Left lung (tissue), 10 donors: ENCODE data around the gene LAMA3. TPM values are rescaled to one million over a fixed set of nuclear protein-coding genes. Genes with fewer than 3 reads are reported as not detected.

Experiments used
- ATAC-seq: fragments of 200-7000 bp; cut with Tn5 transposase; one replicate; pipeline ENCODE4 v1.9.1; 2020; ENCODE audit warnings: moderate library complexity
- DNase-seq, 4 donors: peaks; one replicate each; pipeline ENCODE4 v3.0.0-alpha.2; 2013 to 2020
- H3K27ac ChIP-seq, 2 donors: fragments of 200-600 bp; sonication (generic) in 1 of 2; one replicate each; pipeline versions ENCODE4 v1.5.0 to v1.8.0; 2020 to 2021
- H3K27me3 ChIP-seq, 2 donors: fragments of 200-600 bp; sonication (generic) in 1 of 2; one replicate each; pipeline versions ENCODE4 v1.5.0 to v1.8.0; 2020 to 2021
- H3K36me3 ChIP-seq, 2 donors: fragments of 200-600 bp; sonication (generic) in 1 of 2; one replicate each; pipeline versions ENCODE4 v1.5.0 to v1.8.0; 2020 to 2021
- H3K4me1 ChIP-seq, 2 donors: fragments of 200-600 bp; one replicate each; pipeline ENCODE4 v1.8.0; 2021
- H3K4me3 ChIP-seq, 2 donors: fragments of 200-600 bp; sonication (generic) in 1 of 2; one replicate each; pipeline versions ENCODE4 v1.5.0 to v1.8.0; 2020 to 2021; ENCODE audit warnings: mild to moderate bottlenecking in 1 of 2
- H3K9me3 ChIP-seq, 2 donors: fragments of 200-600 bp; sonication (generic) in 1 of 2; one replicate each; pipeline versions ENCODE4 v1.5.0 to v1.8.0; 2020 to 2021
- CTCF ChIP-seq, 2 donors: fragments of 200-600 bp; sonication (generic) in 1 of 2; IDR thresholded peaks; one replicate each; pipeline versions ENCODE4 v1.5.0 to v1.8.0; 2021; ENCODE audit warnings: antibody characterized with exemption in 2 of 2
- intact Hi-C, 2 donors: fragments of 100-400 bp; cut with DNase I; formaldehyde crosslinking; loops; one replicate each; pipeline versions ENCODE4 v1.11.2 to v1.14.2; 2022
- polyA plus RNA-seq, 6 donors: library from polyadenylated mRNA; unstranded; fragments of 120-200 nt; gene quantifications; one replicate each; pipeline ENCODE4 v1.2.1, GENCODE V29; 2013; ENCODE audit not compliant: insufficient read length in 6 of 6
- total RNA-seq, 2 donors: library from RNA; stranded (reverse); fragmentation: NEBNext Ultra II Directional; extraction: Animal tissue kit (Norgen Biotek cat#: 25700); gene quantifications; one replicate each; pipeline ENCODE4 v1.2.1, GENCODE V29; 2021
- donor health status: DM: no; HTN: yes; CAD: no.
- donor health status: DM: no; HTN: no; CAD: no.

Gene LAMA3
- total and polyA plus RNA-seq, 8 donors, result 42.8 to 207 (median 140) TPM

GRCh38 chr18:23876921-23877320 is 187.7 kb downstream of the LAMA3 start:
- H3K4me3 ChIP-seq, result no peak overlapping the region
- H3K9me3 ChIP-seq, result no peaks in the 10 kb centered on the region
- no peaks in the 10 kb centered on the region for H3K4me1 ChIP-seq
- no peaks in the 10 kb centered on the region for H3K27me3 ChIP-seq
- DNase-seq (no peak), ATAC-seq (no peak)
- no peak for TF ChIP-seq CTCF (IDR thresholded peaks at IDR 0.05)
- H3K27ac ChIP-seq, result no peak overlapping the region
- intact Hi-C loops, result no loop called here
- H3K36me3 ChIP-seq, result no peaks in the 10 kb centered on the region

- Histone ChIP-seq H3K4me3 (no peak overlapping the region), H3K36me3 (no peaks in the 10 kb centered on the region), H3K9me3 (no peaks in the 10 kb centered on the region), H3K4me1 (no peaks in the 10 kb centered on the region), H3K27ac (no peak overlapping the region), H3K27me3 (no peaks in the 10 kb centered on the region)
- intact Hi-C loops, result no loop called here
- no peak for DNase-seq
- TF ChIP-seq CTCF (IDR thresholded peaks at IDR 0.05), result no peak
- ATAC-seq, result no peak
Measured at GRCh38 chr18:23877371-23877770, 188.1 kb downstream of the LAMA3 start.

- Histone ChIP-seq H3K4me3 (no peak overlapping the region), H3K36me3 (no peaks in the 10 kb centered on the region), H3K27ac (no peak overlapping the region), H3K4me1 (no peaks in the 10 kb centered on the region), H3K9me3 (no peaks in the 10 kb centered on the region), H3K27me3 (no peaks in the 10 kb centered on the region)
- no peak for ATAC-seq
- intact Hi-C loops, result no loop called here
- TF ChIP-seq CTCF (IDR thresholded peaks at IDR 0.05), result no peak
- DNase-seq, result no peak
Measured at GRCh38 chr18:23878336-23878900, 189.2 kb downstream of the LAMA3 start.

- H3K36me3 ChIP-seq, result no peaks in the 10 kb centered on the region
- intact Hi-C loops, result no loop called here
- H3K4me3 ChIP-seq, result no peak overlapping the region
- no peak for DNase-seq
- H3K4me1 ChIP-seq, result no peaks in the 10 kb centered on the region
- no peaks in the 10 kb centered on the region for H3K27me3 ChIP-seq
- ATAC-seq, result no peak
- H3K27ac ChIP-seq, result no peak overlapping the region
- no peak for TF ChIP-seq CTCF (IDR thresholded peaks at IDR 0.05)
- no peaks in the 10 kb centered on the region for H3K9me3 ChIP-seq
Measured at GRCh38 chr18:23879126-23879525, 189.9 kb downstream of the LAMA3 start.

- Histone ChIP-seq H3K27ac (no peak overlapping the region), H3K36me3 (no peaks in the 10 kb centered on the region), H3K4me1 (peaks cover 0 to 2% of the 10 kb centered on the region in 2 donors), H3K4me3 (no peak overlapping the region), H3K27me3 (no peaks in the 10 kb centered on the region), H3K9me3 (no peaks in the 10 kb centered on the region)
- DNase-seq (no peak), ATAC-seq (no peak)
- intact Hi-C loops, result no loop called here
- no peak for TF ChIP-seq CTCF (IDR thresholded peaks at IDR 0.05)
Measured at GRCh38 chr18:23879544-23879943, 190.3 kb downstream of the LAMA3 start.
